GM12892 (cell line): ENCODE data around the gene NTSR1.

ENCODE experiments used
- DNase-seq: peaks from one replicate; pipeline ENCODE4 v3.0.0; 2011; ENCODE audit not compliant: insufficient read length
- FAIRE-seq: peaks from 2 replicates; lab custom pipeline; 2011; peaks lifted over from hg19 to GRCh38; lab: Jason Lieb, UNC
- POLR2A ChIP-seq: IDR thresholded peaks from 2 replicates; pipeline ENCODE4 v1.6.1; 2011; ENCODE audit warnings: low read depth, low read length, control low read depth
- POLR2AphosphoS5 ChIP-seq: IDR thresholded peaks from 2 replicates; pipeline ENCODE4 v1.6.1; 2011; ENCODE audit warnings: low read depth, low read length, control low read depth
- TAF1 ChIP-seq: IDR thresholded peaks from 2 replicates; pipeline ENCODE4 v1.6.1; 2011; ENCODE audit warnings: low read depth, mild to moderate bottlenecking, control low read depth, low read length, borderline replicate concordance

The NTSR1 gene

GRCh38 chr20:62690261-62690820 lies 18.3 kb upstream of the NTSR1 start:
- FAIRE-seq = no peak
- no peak for DNase-seq
- TF ChIP-seq TAF1 = no peak
- TF ChIP-seq POLR2A = no peak
- no peak for TF ChIP-seq POLR2AphosphoS5

DNA sequence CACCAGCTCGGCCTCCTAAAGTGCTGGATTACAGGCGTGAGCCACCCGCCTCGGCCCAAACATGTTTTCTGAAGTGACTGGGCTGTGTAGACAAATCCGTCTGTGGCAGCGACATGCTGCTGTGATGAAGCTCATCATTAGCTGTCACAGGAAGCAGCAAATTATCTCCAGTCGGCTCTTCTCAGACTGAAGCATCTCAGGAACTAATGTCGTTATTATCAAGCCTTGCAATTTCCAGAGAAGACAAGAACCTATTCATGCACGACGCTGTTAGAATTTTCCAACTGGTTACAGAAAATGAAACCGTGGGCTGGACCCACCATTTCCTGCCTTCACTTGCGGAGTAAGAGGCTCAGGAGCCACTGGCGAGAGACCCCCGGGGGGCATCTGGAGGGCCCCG lies 17.1 kb upstream of the NTSR1 start:
- FAIRE-seq = no peak
- TF ChIP-seq POLR2A (no peak), POLR2AphosphoS5 (no peak), TAF1 (no peak)
- DNase-seq = no peak

- TF ChIP-seq POLR2AphosphoS5 (no peak), POLR2A (no peak), TAF1 (no peak)
- no peak for FAIRE-seq
- DNase-seq = no peak
Measured at GRCh38 chr20:62692176-62692575, 16.5 kb upstream of the NTSR1 start.

- FAIRE-seq = no peak
- no peak for TF ChIP-seq TAF1
- DNase-seq = no peak
Measured at GRCh38 chr20:62692801-62693523, 15.7 kb upstream of the NTSR1 start.

- TF ChIP-seq TAF1 = no peak
- TF ChIP-seq POLR2AphosphoS5 = no peak
- TF ChIP-seq POLR2A = no peak
- FAIRE-seq (no peak), DNase-seq (no peak)
Measured at GRCh38 chr20:62693524-62693922, 15.1 kb upstream of the NTSR1 start.

- TF ChIP-seq TAF1 (no peak), POLR2AphosphoS5 (no peak), POLR2A (no peak)
- FAIRE-seq (no peak), DNase-seq (no peak)
Measured at GRCh38 chr20:62694106-62694505, 14.5 kb upstream of the NTSR1 start.

DNA sequence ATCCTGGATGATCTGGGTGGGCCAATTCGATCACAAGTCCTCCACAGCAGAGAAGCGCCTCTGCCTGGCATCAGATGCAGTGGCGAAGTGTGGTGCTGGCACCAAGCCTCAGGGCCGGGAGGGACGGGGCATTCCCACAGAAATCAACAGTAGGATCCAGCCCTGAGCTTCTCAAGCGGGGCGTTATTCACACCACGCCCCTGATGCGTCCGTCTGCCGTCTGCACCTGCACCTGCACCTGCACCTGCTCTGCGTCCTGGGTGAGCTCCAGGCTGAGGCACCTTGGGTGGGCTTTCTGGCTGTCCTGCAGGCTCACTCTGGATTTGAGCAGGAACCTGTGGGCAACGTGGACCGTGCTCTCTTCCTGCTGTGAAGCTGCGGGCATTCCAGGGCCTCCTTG lies 13.8 kb upstream of the NTSR1 start:
- FAIRE-seq (no peak), DNase-seq (no peak)
- no peak for TF ChIP-seq TAF1
- no peak for TF ChIP-seq POLR2A
- no peak for TF ChIP-seq POLR2AphosphoS5

GRCh38 chr20:62695448-62696414 lies 12.9 kb upstream of the NTSR1 start:
- DNase-seq (no peak), FAIRE-seq (no peak)
- TF ChIP-seq TAF1 = no peak

GRCh38 chr20:62696434-62696957 lies 12.1 kb upstream of the NTSR1 start:
- TF ChIP-seq POLR2AphosphoS5 (no peak), POLR2A (no peak), TAF1 (no peak)
- no peak for FAIRE-seq
- no peak for DNase-seq

DNA sequence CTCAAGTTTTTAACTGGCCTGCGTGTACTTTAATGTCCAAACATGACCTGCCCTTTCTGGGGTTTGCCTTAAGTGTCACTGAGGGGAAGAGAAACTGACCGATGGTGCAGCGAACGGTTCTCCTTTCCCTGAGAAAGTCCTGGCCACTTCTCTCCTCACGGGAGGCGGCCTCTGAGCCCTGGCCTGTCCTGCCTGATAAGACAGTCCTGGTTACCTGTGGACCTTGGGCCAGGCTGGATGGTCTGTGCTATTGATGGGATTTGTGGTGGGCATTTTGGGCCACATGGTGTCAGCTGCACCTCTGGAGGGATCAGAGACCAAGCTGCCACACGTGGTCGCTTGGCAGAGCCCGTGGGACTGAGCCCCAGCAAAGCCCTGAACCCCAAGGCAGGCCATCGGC lies 11.6 kb upstream of the NTSR1 start:
- FAIRE-seq (no peak), DNase-seq (no peak)
- no peak for TF ChIP-seq POLR2AphosphoS5
- TF ChIP-seq POLR2A = no peak
- no peak for TF ChIP-seq TAF1

DNA sequence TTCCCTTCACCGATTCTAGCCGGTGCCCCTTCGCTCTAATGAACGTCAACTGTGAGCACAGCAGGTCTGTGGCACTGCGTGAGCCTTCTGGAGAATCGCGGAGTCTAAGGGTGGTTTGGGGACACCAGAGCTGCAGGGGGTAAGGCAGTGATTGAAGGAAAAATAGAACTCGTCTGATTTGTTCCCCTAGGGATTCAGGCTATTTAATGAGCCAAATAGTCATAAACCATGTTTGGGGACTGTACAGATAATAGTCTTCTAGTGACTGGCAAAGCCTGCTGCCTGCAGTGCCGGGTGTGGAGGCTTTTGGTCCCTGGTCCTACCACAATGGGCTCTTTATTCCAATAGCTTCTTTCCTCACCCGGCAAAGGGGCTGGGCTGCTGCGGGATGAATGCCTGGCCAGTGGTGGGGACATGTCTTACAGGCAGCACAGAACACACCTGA lies 11.1 kb upstream of the NTSR1 start:
- DNase-seq (no peak), FAIRE-seq (no peak)
- no peak for TF ChIP-seq TAF1
- TF ChIP-seq POLR2AphosphoS5 = no peak
- TF ChIP-seq POLR2A = no peak
